Measurements from ENCODE around the gene TRMT6. TPM values are rescaled to one million over a fixed set of nuclear protein-coding genes. Genes with fewer than 3 reads are reported as not detected.

The TRMT6 gene
- polyA plus RNA-seq, 1 donor (not counting 4 experiments of a cell fraction or from before 2014, with no cell fraction given): 26.3 TPM

GRCh38 chr20:5990946-5991345 lies 40.6 kb upstream of the TRMT6 start:
- Histone ChIP-seq H3K79me2 (ENCODE audit: control insufficient read depth, insufficient read depth, low read length) (no peaks in the 10 kb centered on the region), H3K36me3 (ENCODE audit: control insufficient read depth in 2 of 2, extremely low read depth in 1 of 2, insufficient read depth in 2 of 2, low read length in 2 of 2) (peaks cover 5 to 12% of the 10 kb centered on the region in 2 experiments), H3K9ac (ENCODE audit: control insufficient read depth, extremely low read depth, insufficient read depth, low read length) (no peak overlapping the region), H3K27me3 (ENCODE audit: control insufficient read depth, extremely low read depth, insufficient read depth, low read length) (no peaks in the 10 kb centered on the region), H3K4me1 (ENCODE audit: control insufficient read depth, extremely low read depth, insufficient read depth, low read length) (no peaks in the 10 kb centered on the region), H3K9me1 (ENCODE audit: control insufficient read depth, extremely low read depth, insufficient read depth, low read length) (no peaks in the 10 kb centered on the region), H4K20me1 (ENCODE audit: control insufficient read depth, extremely low read depth, insufficient read depth, low read length) (no peaks in the 10 kb centered on the region), H3K9me3 (ENCODE audit: control insufficient read depth, low read depth, low read length) (no peaks in the 10 kb centered on the region), H3K4me3 (ENCODE audit: control insufficient read depth in 2 of 3, extremely low read depth in 1 of 3, insufficient read depth in 2 of 3, low read depth in 1 of 3, low read length in 3 of 3) (no peak overlapping the region), H2AFZ (ENCODE audit: control insufficient read depth, low read length) (no peak overlapping the region), H3K27ac (ENCODE audit: control insufficient read depth, insufficient read depth, low read length) (no peak overlapping the region), H3K4me2 (ENCODE audit: control insufficient read depth, extremely low read depth, insufficient read depth, low read depth, low read length) (no peak overlapping the region)
- dilution Hi-C loops (cut with MboI; ENCODE audit: extremely low pct_ligation_motif_present, low sequenced_read_pairs): no loop called here
- no peak for DNase-seq (ENCODE audit: low read depth, low spot score)
- TF ChIP-seq CTCF (optimal IDR thresholded peaks at IDR 0.05 in 1 of 3, IDR thresholded peaks at IDR 0.05 in 1 of 3, conservative IDR thresholded peaks at IDR 0.05 in 1 of 3; ENCODE audit: extremely low read depth in 1 of 3, insufficient read depth in 2 of 3, low read length in 3 of 3) (no peak), EZH2 (IDR thresholded peaks at IDR 0.05; ENCODE audit: low read length) (no peak)
- peak; percentile 20 for FAIRE-seq

- DNase-seq (ENCODE audit: low read depth, low spot score) (no peak), FAIRE-seq (no peak)
- Histone ChIP-seq H3K27me3 (ENCODE audit: control insufficient read depth, extremely low read depth, insufficient read depth, low read length) (no peaks in the 10 kb centered on the region), H2AFZ (ENCODE audit: control insufficient read depth, low read length) (no peak overlapping the region), H3K4me1 (ENCODE audit: control insufficient read depth, extremely low read depth, insufficient read depth, low read length) (no peaks in the 10 kb centered on the region), H3K9ac (ENCODE audit: control insufficient read depth, extremely low read depth, insufficient read depth, low read length) (no peak overlapping the region), H3K4me3 (ENCODE audit: control insufficient read depth in 2 of 3, extremely low read depth in 1 of 3, insufficient read depth in 2 of 3, low read depth in 1 of 3, low read length in 3 of 3) (no peak overlapping the region), H3K9me1 (ENCODE audit: control insufficient read depth, extremely low read depth, insufficient read depth, low read length) (no peaks in the 10 kb centered on the region), H3K36me3 (ENCODE audit: control insufficient read depth in 2 of 2, extremely low read depth in 1 of 2, insufficient read depth in 2 of 2, low read length in 2 of 2) (peaks cover 0 to 4% of the 10 kb centered on the region in 2 experiments), H3K79me2 (ENCODE audit: control insufficient read depth, insufficient read depth, low read length) (no peaks in the 10 kb centered on the region), H3K9me3 (ENCODE audit: control insufficient read depth, low read depth, low read length) (no peaks in the 10 kb centered on the region), H4K20me1 (ENCODE audit: control insufficient read depth, extremely low read depth, insufficient read depth, low read length) (no peaks in the 10 kb centered on the region), H3K27ac (ENCODE audit: control insufficient read depth, insufficient read depth, low read length) (no peak overlapping the region), H3K4me2 (ENCODE audit: control insufficient read depth, extremely low read depth, insufficient read depth, low read depth, low read length) (no peak overlapping the region)
- TF ChIP-seq CTCF (optimal IDR thresholded peaks at IDR 0.05 in 1 of 3, IDR thresholded peaks at IDR 0.05 in 1 of 3, conservative IDR thresholded peaks at IDR 0.05 in 1 of 3; ENCODE audit: extremely low read depth in 1 of 3, insufficient read depth in 2 of 3, low read length in 3 of 3) (peak in 1 of 3 experiments; percentile 29), EZH2 (IDR thresholded peaks at IDR 0.05; ENCODE audit: low read length) (no peak)
- dilution Hi-C loops (cut with MboI; ENCODE audit: extremely low pct_ligation_motif_present, low sequenced_read_pairs): no loop called here
These were observed 39.2 kb upstream of the TRMT6 start for GRCh38 chr20:5989539-5989938.

Data from keratinocyte (primary cell).